ENCODE results near the gene NOLC1. TPM values are rescaled to one million over a fixed set of nuclear protein-coding genes. Genes with fewer than 3 reads are reported as not detected.

The NOLC1 gene
- total RNA-seq, 1 experiment from 2014 or later: 72.3 TPM

DNA sequence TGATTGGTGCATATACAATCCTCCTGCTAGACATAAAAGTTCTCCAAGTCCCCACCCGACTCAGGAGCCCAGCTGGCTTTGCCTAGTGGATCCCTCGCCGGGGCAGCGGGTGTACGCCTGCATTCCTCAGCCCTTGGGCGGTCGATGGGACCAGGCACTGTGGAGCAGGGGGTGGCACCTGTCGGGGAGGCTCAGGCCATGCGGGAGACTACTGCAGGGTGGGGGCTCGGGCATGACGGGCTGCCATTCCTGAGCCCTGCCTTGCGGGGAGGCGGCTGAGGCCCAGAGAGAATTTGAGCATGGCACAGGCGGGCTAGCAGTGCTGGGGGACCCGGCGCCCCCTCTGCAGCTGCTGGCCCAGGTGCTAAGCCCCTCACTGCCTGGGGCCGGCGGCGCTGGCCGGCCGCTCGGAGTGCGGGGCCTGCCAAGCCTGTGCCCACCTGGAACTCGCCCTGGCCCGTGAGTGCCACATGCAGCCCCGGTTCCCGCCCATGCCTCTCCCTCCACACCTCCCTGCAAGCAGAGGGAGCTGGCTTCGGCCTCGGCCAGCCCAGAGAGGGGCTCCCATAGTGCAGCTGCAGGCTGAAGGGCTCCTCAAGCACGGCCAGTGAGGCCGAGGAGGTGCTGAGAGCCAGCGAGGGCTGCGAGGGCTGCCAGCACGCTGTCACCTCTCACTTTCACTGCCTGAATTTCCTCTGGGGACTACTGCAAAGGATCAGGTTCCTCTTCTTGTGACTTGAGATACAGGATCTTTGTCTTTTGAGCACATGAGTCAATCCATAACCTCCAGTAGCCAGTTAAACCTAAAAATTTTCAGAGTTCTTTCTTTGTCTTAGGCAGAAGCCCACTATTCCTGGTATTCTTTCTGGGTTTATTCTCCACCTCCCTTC lies 48.8 kb downstream of the NOLC1 start:
- no peak for DNase-seq (ENCODE audit: low spot score)

DNA sequence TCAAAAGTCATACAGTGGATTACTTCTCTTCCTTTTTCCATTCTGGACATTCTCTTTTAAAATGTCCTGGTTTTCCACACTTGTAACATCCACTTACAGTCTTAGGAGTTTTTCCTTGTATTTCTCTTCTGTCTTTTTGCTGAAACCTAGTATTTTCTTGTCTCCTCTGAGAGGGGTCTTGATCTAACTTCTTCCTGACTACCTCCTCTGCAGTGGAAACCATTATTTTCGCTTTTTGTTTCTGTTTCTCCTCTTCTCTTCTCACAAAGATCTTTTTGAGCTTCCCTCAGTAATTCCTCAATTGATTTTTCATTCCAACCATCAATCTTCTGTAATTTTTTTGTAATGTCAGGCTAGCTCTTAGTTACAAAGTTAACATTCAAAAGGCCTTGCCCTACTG lies 50.2 kb downstream of the NOLC1 start:
- no peak for DNase-seq (ENCODE audit: low spot score)

DNA sequence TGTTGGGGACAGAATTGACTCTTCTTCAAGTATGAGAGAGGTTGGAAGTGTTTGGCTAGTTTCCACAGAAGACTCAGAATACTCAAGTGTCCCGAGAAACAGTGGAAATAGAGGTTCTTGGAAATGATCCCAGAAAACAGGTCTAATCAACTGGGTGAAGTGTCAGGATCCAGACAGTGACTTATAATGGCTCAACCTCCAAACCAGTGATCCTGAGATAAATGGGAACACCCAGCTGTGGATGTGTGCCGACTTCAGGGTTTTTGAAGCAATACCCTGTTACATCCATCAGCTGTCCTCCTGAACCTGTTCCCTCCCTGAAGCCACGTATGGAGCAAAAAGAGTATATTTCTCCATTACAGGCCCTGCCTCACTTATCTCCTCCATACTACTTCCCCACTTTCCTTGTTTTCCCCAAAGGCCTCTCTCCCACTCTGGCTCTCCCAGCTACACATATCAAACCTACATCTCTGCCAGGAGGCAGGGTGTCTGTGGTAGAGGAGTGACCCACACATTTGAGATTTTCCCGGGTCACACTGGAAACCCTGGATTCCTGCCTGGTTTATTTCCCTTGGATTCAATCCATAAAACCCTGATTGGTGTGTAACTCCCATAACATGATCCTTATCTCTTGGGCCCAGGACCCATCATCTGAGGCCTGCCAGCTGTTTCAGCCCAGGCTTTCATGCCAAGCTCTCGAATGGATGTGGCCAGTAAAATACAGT lies 56.3 kb downstream of the NOLC1 start:
- no peak for DNase-seq (ENCODE audit: low spot score)

DNA sequence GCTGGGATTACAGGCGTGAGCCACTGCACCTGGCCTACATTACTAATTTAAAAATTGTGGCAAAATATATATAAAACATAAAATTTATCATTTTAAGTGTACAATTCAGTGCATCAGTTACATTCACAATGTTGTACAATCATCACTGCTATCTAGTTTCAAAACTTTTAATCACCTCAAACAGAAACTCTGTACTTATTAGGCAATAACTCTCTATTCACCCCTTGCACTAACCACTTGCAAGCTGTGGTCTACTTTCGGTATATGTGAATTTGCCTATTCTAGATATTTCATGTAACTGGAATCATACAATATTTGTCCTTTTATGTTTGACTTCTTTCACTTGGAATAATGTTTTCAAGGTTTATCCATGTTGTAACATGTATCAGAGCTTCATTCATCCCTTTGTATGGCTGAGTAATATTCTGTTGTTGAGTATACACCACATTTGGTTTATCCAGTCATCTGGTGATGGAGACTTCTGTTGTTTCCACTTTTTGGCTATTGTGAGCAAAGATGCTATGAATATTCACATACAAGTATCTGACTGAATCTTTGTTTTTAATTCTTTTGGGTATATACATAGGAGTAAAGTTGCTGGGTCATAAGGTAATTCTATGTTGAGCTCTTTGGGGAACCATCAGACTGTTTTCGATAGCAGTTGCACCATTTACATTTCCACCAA lies 59.6 kb downstream of the NOLC1 start:
- no peak for DNase-seq (ENCODE audit: low spot score)

Other genes with a start within 250 kb of the NOLC1 start
- gene ARMH3, start 96.2 kb upstream of the NOLC1 start, total RNA-seq (2014; rRNA removed; shearing (Covaris generic)): 3.1 and 6.3 TPM in 2 replicates
- gene HPS6, start 87.0 kb upstream of the NOLC1 start, total RNA-seq (2014; rRNA removed; shearing (Covaris generic)): 6.3 and 16.8 TPM in 2 replicates
- 16.8 and 31.3 TPM in 2 replicates for gene LDB1, start 32.0 kb upstream of the NOLC1 start, total RNA-seq (2014; rRNA removed; shearing (Covaris generic))
- 12.8 and 14.7 TPM in 2 replicates for gene PPRC1, start 19.3 kb upstream of the NOLC1 start, total RNA-seq (2014; rRNA removed; shearing (Covaris generic))
- not detected in 2 replicates for gene ELOVL3, start 73.9 kb downstream of the NOLC1 start, total RNA-seq (2014; rRNA removed; shearing (Covaris generic))
- gene PITX3, start 89.1 kb downstream of the NOLC1 start, total RNA-seq (2014; rRNA removed; shearing (Covaris generic)): not detected in 2 replicates
- gene GBF1, start 93.1 kb downstream of the NOLC1 start, total RNA-seq (2014; rRNA removed; shearing (Covaris generic)): 24.6 and 30.1 TPM in 2 replicates
- gene NFKB2, start 243.3 kb downstream of the NOLC1 start, total RNA-seq (2014; rRNA removed; shearing (Covaris generic)): 6.1 and 6.7 TPM in 2 replicates

All from H4 (cell line).